HFFc6 (cell line): ENCODE data around the gene SDK2. TPM values are rescaled to one million over a fixed set of nuclear protein-coding genes. Genes with fewer than 3 reads are reported as not detected.

Experiments used
- DNase-seq: peaks from one replicate; pipeline ENCODE4 v3.0.0-alpha.2; 2018
- H3K27ac Mint-ChIP-seq: 2 replicates; pipeline ENCODE4 v1.8.0; 2020; ENCODE audit warnings: mild to moderate bottlenecking, mixed read lengths
- H3K27me3 Mint-ChIP-seq: 2 replicates; pipeline ENCODE4 v1.8.0; 2021; ENCODE audit warnings: mild to moderate bottlenecking, moderate library complexity, mixed read lengths; ENCODE audit not compliant: insufficient read depth
- H3K36me3 Mint-ChIP-seq: 2 replicates; pipeline ENCODE4 v1.8.0; 2021; ENCODE audit warnings: low read depth, mixed read lengths
- H3K4me1 Mint-ChIP-seq: 2 replicates; pipeline ENCODE4 v1.8.0; 2020; ENCODE audit warnings: low read depth, mixed read lengths
- H3K4me3 Mint-ChIP-seq: 2 replicates; pipeline ENCODE4 v1.8.0; 2020; ENCODE audit warnings: mild to moderate bottlenecking, moderate library complexity, mixed read lengths
- H3K9me3 Mint-ChIP-seq: 2 replicates; pipeline ENCODE4 v1.8.0; 2020; ENCODE audit warnings: mild to moderate bottlenecking, mixed read lengths
- total RNA-seq, 6 experiments: library from RNA; stranded (reverse); fragmentation: NEBNext Ultra II Directional; extraction: Animal tissue kit (Norgen Biotek cat#: 25700); gene quantifications; 2 replicates in 1 of 6; 3 replicates in 5 of 6; pipeline ENCODE4 v1.2.3, GENCODE V29; 2021
- TF ChIP-seq, protein P1 (sequence below): fragments of 200-600 bp; sonication (generic); IDR thresholded peaks from 2 replicates; pipeline ENCODE4 v1.5.0; 2021; ENCODE audit warnings: antibody characterized with exemption, mild to moderate bottlenecking

The SDK2 gene
- total RNA-seq, 6 experiments from 2014 or later = 0.03 TPM; not detected in 4

DNA sequence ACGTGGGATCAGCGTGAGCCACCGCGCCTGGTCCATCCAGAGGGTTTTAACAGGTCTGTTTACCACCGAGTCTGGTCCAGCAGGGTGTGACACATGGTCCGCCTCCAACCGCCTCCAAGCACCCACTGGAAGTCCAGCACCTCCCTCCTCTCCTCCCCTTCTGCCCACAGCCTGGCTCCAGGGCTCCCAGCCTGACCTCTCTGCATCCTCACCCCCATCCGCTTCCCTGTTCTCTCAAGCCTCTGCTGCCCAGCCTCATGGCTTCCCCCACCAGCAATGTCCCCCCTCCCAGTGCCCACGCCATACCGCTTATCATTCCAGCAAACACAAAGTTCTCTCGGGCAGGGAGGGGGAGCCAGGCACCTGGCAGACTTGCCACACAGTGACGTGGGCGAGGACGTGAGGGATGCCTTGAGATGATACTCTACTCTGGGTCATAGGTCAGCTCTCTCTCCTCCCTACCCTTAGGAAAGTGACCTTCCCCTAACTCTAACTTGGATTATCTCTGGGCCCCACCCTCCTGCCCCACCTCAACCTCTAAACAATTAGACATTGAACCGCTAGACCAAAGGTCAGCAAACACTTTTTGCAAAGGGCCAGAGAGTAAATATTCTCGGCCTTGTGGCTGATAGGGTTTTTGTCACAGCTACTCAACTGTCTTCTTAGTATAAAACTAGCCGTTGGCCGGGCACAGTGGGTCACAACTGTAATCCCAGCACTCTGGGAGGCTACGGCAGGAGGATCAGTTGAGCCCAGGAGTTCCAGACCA lies 355.5 kb downstream of the SDK2 start:
- no peak for DNase-seq
- peaks cover 5% of the 10 kb centered on the region; the same call in 1 of the 2 replicates for H3K27me3 Mint-ChIP-seq
- TF ChIP-seq, protein P1, sequence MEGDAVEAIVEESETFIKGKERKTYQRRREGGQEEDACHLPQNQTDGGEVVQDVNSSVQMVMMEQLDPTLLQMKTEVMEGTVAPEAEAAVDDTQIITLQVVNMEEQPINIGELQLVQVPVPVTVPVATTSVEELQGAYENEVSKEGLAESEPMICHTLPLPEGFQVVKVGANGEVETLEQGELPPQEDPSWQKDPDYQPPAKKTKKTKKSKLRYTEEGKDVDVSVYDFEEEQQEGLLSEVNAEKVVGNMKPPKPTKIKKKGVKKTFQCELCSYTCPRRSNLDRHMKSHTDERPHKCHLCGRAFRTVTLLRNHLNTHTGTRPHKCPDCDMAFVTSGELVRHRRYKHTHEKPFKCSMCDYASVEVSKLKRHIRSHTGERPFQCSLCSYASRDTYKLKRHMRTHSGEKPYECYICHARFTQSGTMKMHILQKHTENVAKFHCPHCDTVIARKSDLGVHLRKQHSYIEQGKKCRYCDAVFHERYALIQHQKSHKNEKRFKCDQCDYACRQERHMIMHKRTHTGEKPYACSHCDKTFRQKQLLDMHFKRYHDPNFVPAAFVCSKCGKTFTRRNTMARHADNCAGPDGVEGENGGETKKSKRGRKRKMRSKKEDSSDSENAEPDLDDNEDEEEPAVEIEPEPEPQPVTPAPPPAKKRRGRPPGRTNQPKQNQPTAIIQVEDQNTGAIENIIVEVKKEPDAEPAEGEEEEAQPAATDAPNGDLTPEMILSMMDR = no peak
- H3K27ac Mint-ChIP-seq = peak overlapping the region; percentile 3; the same call in 1 of the 2 replicates
- peaks cover 9% of the 10 kb centered on the region; the same call in 1 of the 2 replicates for H3K36me3 Mint-ChIP-seq
- peaks cover 74% of the 10 kb centered on the region for H3K4me1 Mint-ChIP-seq
- no peak overlapping the region for H3K4me3 Mint-ChIP-seq
- H3K9me3 Mint-ChIP-seq = no peaks in the 10 kb centered on the region

DNA sequence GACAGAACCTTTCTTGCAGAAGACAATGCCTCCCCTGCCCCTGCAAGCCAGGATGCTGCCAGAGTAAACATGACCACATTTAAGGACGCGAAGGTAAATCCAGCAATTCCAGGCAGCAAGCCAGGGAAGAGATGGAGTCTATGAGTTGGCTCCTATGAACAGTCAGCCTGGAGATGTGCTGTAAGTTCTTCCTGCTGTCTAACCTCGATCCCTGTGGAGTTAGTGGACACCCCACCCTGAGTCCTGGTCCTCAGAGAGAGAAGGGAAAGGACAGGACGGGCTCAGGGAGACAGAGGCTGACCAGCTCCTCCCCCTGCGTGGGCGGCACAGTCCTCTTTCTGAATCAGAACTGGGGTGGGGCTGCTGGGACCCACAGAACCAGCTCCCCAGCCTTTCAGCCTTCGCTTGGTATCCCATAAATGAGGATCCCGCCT lies 357.4 kb downstream of the SDK2 start:
- no peak overlapping the region for H3K4me3 Mint-ChIP-seq
- H3K27ac Mint-ChIP-seq = peak overlapping the region; percentile 52; the same call in 1 of the 2 replicates
- H3K4me1 Mint-ChIP-seq = peaks cover 55% of the 10 kb centered on the region
- no peaks in the 10 kb centered on the region for H3K9me3 Mint-ChIP-seq
- TF ChIP-seq, protein P1 = no peak
- peaks cover 9% of the 10 kb centered on the region; the same call in 1 of the 2 replicates for H3K36me3 Mint-ChIP-seq
- no peak for DNase-seq
- H3K27me3 Mint-ChIP-seq = 0 out of 2 replicates have a peak, but pooled peaks cover 5% of the 10 kb centered on the region

DNA sequence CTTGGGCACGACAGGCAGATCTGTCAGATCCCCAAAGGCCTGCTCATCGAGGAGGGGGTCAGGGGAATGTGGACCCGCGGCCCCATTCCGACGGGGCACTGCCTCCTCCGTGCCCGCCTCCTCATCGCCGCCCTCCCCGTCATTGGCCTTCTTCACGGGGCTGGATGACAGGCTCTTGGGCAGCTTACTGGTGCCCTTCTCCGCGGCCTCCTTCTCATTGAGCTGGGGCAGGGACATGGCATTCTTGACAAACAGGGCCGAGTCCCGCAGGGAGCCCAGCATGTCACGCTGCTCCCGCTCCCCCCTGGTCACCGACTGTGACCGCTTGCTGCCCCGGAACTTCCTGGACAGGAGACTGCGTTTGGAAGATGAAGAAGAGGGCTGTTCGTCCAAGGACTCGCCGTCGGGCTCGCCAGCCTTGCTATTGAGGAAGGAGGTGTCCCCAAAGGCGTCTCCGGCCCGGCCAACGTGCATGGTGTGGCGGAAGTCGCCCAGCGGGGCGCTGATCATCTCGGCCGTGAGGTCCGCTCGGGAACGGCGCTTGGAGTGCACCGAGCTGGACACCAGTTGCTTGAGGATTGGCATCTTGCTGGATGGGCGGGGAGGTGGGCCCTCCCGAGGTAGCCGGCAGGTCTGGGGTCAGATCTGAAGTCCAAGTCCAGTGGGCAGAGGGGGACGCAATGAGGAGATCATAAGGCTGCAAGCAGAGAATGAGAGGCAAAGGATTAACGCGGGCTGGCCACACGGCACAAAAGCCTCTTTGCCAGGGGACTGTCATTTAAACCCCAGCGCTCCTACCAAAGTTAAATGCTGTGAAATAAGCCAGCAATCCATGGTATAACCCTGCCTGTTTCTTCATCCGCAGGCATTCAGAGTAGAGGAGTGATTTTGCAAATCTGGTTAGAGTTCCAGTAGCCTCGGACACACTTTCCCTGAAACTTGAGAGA lies 358.1 kb downstream of the SDK2 start:
- Mint-ChIP-seq H3K4me3 (no peak overlapping the region), H3K27ac (peak overlapping the region; percentile 52; the same call in 1 of the 2 replicates), H3K36me3 (peaks cover 9% of the 10 kb centered on the region), H3K9me3 (no peaks in the 10 kb centered on the region), H3K27me3 (0 out of 2 replicates have a peak, but pooled peaks cover 5% of the 10 kb centered on the region), H3K4me1 (peaks cover 48% of the 10 kb centered on the region)
- DNase-seq = no peak
- TF ChIP-seq, protein P1 = no peak

DNA sequence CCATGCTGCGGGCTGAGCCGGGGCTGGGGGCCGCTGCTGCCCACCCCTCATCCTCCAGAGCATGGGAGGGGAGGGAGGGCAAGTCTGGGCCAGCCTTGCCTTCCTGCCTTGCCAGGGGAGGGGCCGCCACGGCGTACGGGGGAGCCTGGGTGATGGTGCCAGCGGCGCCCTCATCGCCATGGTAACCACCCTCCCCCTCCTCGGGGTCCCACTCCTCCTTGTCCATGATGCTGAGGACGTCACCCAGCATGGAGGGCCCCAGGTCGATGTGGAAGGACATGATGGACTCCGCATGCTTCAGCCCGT lies 358.7 kb downstream of the SDK2 start:
- H3K4me3 Mint-ChIP-seq = no peak overlapping the region
- 0 out of 2 replicates have a peak, but pooled peaks cover 5% of the 10 kb centered on the region for H3K27me3 Mint-ChIP-seq
- peaks cover 42% of the 10 kb centered on the region for H3K4me1 Mint-ChIP-seq
- H3K27ac Mint-ChIP-seq = no peak overlapping the region
- no peak for DNase-seq
- H3K9me3 Mint-ChIP-seq = no peaks in the 10 kb centered on the region
- peaks cover 9% of the 10 kb centered on the region for H3K36me3 Mint-ChIP-seq
- TF ChIP-seq, protein P1 = no peak

DNA sequence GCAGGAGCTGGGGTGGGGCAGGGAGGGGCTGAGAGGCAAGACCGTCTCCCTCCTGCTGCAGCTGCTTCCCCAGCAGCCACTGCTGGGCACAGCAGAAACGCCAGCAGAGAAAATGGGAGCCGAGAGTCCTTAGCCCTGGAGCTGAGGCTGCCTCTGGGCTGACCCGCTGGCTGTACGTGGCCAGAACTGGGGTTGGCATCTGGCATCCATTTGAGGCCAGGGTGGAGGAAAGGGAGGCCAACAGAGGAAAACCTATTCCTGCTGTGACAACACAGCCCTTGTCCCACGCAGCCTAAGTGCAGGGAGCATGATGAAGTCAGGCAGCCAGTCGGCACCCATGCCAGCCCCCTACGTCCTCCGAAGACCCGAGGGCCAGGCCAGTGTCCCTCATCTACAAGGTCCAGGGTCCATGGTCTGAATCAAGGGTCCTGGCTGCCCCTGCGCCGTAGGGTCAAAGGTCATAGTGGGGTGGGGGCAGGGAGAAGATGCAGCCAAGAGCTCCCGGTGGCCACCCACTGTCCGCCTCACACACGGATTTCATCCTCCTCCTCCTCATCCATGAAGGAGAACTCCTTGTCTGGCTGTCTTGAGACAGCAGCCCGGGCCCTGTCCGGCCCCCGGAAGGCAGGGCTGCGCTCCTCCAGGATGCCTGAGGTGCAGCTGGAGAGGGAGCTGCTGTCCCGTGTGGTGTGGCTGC lies 359.2 kb downstream of the SDK2 start:
- Mint-ChIP-seq H3K9me3 (no peaks in the 10 kb centered on the region), H3K4me1 (peaks cover 37% of the 10 kb centered on the region), H3K36me3 (peaks cover 4% of the 10 kb centered on the region), H3K4me3 (no peak overlapping the region), H3K27ac (no peak overlapping the region), H3K27me3 (0 out of 2 replicates have a peak, but pooled peaks cover 5% of the 10 kb centered on the region)
- no peak for DNase-seq
- TF ChIP-seq, protein P1 = no peak
